ENCODE measurements around the gene C19orf53. TPM values are rescaled to one million over a fixed set of nuclear protein-coding genes. Genes with fewer than 3 reads are reported as not detected.

Gene C19orf53
- total RNA-seq = 212 and 232 TPM in 2 replicates

DNA sequence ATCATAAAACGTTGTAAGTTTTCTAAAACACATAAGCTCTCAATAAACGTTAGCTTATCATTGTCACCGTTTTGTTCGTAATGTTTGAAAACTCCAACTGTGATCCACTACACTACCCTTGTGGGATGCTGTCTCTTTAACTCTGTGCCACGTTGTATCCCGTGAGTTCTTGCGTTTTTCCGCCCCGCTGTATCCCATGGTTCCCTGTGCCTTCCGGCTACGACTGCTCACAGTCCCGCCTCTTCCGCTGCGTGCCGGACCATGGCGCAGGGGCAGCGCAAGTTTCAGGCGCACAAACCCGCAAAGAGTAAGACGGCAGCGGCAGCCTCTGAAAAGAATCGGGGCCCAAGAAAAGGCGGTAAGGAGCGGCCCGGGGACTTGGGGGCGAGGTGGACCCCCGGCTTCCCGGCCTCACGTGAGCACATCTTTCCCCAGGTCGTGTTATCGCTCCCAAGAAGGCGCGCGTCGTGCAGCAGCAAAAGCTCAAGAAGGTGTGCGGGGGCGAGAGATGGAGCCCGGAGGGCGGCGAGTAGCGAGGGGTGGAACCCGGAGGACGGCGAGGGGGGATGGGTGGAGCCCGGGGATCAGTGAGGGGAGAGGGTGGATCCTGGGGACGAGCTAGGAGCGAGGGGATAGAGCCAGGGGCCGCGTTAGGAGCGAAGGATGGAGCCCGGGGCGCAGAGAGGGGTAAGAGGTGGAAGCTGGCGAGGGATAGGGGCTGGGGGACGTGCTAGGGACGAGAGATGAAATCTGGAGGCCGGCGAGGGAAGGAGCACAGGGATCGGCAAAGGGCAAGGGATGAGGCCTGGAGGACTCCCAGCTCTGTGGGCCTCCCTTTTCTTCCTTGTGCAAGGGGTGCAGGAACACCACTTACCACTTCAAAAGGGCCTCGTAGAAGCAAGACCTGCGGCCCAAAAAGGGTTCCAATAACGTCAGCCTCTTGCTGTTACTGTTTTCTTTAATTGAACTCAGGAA lies at the start of gene C19orf53:
C19orf53 (plus strand) TSS at position 240 of the 975 bp plus-strand sequence; CDS start at position 262, 22 bp downstream.

GRCh38 chr19:13764101-13764807 lies 10.0 kb upstream of the C19orf53 start, which contains the start of gene MRI1:
Gene MRI1, plus strand, starts transcription at chr19:13764522. Its CDS starts 67 bp downstream, at chr19:13764589.

GRCh38 chr19:13794757-13795589 lies 20.7 kb downstream of the C19orf53 start, which contains the start of gene ZSWIM4:
Gene ZSWIM4, plus strand, starts transcription at chr19:13795443. Its CDS starts 206 bp downstream, at chr19:13795649.

Other genes starting within 250 kb of the C19orf53 start
- 31.6 and 41.0 TPM in 2 replicates for gene MRI1, start 9.9 kb upstream of the C19orf53 start, total RNA-seq
- gene ZSWIM4, start 21.0 kb downstream of the C19orf53 start, total RNA-seq = 6.9 and 9.0 TPM in 2 replicates
- not detected in 2 replicates for gene NANOS3, start 102.7 kb downstream of the C19orf53 start, total RNA-seq
- 0.13 and 0.79 TPM in 2 replicates for gene BRME1, start 131.7 kb downstream of the C19orf53 start, total RNA-seq
- 19.9 and 26.3 TPM in 2 replicates for gene CC2D1A, start 131.7 kb downstream of the C19orf53 start, total RNA-seq
- gene PODNL1, start 164.0 kb downstream of the C19orf53 start, total RNA-seq = 1.1 TPM in 1 of 2 replicates, not detected in the other
- gene DCAF15, start 178.1 kb downstream of the C19orf53 start, total RNA-seq = 25.1 and 33.5 TPM in 2 replicates
- gene RFX1, start 231.9 kb downstream of the C19orf53 start, total RNA-seq = 3.7 and 4.6 TPM in 2 replicates

All from mammary microvascular endothelial cell (primary cell).